ENCODE measurements around the gene LEMD1.
"Not testable (repeated sequence)": the region's sequence is repeated elsewhere in the genome, so short reads cannot be mapped to it uniquely, and the experiment has no call there.

DNA sequence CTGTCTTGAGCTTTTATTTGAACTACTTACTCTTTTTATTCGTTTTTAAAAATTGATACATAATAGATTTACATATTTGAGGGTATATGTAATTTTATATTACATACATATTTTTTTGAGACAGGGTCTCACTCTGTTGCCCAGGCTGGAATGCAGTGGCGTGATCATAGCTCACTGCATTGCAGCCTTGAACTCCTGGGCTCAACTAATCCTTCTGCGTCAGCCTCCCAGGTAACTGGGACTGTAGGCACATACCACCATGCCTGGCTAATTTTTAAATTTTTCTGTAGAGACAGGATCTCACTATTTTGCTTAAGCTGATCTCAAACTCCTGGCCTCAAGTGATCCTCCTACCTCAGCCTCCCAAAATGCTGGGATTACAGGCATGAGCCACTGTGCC is 38.9 kb downstream of the LEMD1 start:
- not testable (repeated sequence) for TF ChIP-seq EP300, CTCF, POLR2A (IDR thresholded peaks at IDR 0.05)

All from suprapubic skin (tissue), 3 donors.